Activated T-cell treated with anti-CD3 and anti-CD28 coated beads for 4 hours (primary cell): Measurements from ENCODE around the gene TTC13.

ENCODE experiments used
- DNase-seq: peaks from one replicate; pipeline ENCODE4 v3.0.0-alpha.2; 2020

Gene TTC13

GRCh38 chr1:230867903-230868735 lies 110.5 kb downstream of the TTC13 start, which contains the start of gene C1orf198:
TSS of gene C1orf198 (minus strand) at chr1:230868521. CDS start at chr1:230868512, 9 bp downstream.
- peak; percentile 72 for DNase-seq

GRCh38 chr1:230867101-230867902 lies 111.4 kb downstream of the TTC13 start:
- DNase-seq, result no peak

GRCh38 chr1:230866171-230867070 lies 112.2 kb downstream of the TTC13 start:
- DNase-seq, result no peak

GRCh38 chr1:230865062-230865817 lies 113.4 kb downstream of the TTC13 start:
- no peak for DNase-seq

- DNase-seq, result no peak
These were observed 114.2 kb downstream of the TTC13 start for GRCh38 chr1:230864441-230864840.

- DNase-seq, result no peak
These were observed 115.2 kb downstream of the TTC13 start for GRCh38 chr1:230863449-230863848.

GRCh38 chr1:230861970-230862595 lies 116.6 kb downstream of the TTC13 start:
- no peak for DNase-seq

- DNase-seq, result no peak
These were observed 117.2 kb downstream of the TTC13 start for GRCh38 chr1:230861489-230861888.

- no peak for DNase-seq
These were observed 117.9 kb downstream of the TTC13 start for GRCh38 chr1:230860617-230861384.

- DNase-seq, result no peak
These were observed 119.5 kb downstream of the TTC13 start for GRCh38 chr1:230858918-230859729.

- DNase-seq, result no peak
These were observed 120.3 kb downstream of the TTC13 start for GRCh38 chr1:230858236-230858820.

- no peak for DNase-seq
These were observed 120.8 kb downstream of the TTC13 start for GRCh38 chr1:230857822-230858221.

- DNase-seq, result no peak
These were observed 121.6 kb downstream of the TTC13 start for GRCh38 chr1:230857077-230857476.
